Left ventricle myocardium inferior (tissue), 1 donor: ENCODE measurements around the gene PAH. TPM values are rescaled to one million over a fixed set of nuclear protein-coding genes. Genes with fewer than 3 reads are reported as not detected.

Experiments
- DNase-seq: peaks from one replicate; pipeline ENCODE4 v3.0.0-alpha.2; 2020
- H3K27ac ChIP-seq: fragments of 200-600 bp; replicated peaks from 2 replicates; pipeline ENCODE4 v1.8.0; 2021
- H3K27me3 ChIP-seq: fragments of 200-600 bp; 2 replicates; pipeline ENCODE4 v1.8.0; 2021; ENCODE audit warnings: low read depth
- H3K36me3 ChIP-seq: fragments of 200-600 bp; 2 replicates; pipeline ENCODE4 v1.8.0; 2021
- H3K4me1 ChIP-seq: fragments of 200-600 bp; 2 replicates; pipeline ENCODE4 v1.8.0; 2021
- H3K4me3 ChIP-seq: fragments of 200-600 bp; 2 replicates; pipeline ENCODE4 v1.8.0; 2021; ENCODE audit warnings: mild to moderate bottlenecking, moderate library complexity
- H3K9me3 ChIP-seq: fragments of 200-600 bp; replicated peaks from 2 replicates; pipeline ENCODE4 v1.8.0; 2021
- CTCF ChIP-seq: fragments of 200-600 bp; IDR thresholded peaks from 2 replicates; pipeline ENCODE4 v1.8.0; 2021; ENCODE audit warnings: antibody characterized with exemption, mild to moderate bottlenecking, borderline replicate concordance
- intact Hi-C: fragments of 100-400 bp; cut with micrococcal nuclease; formaldehyde crosslinking; loops from one replicate; pipeline ENCODE4 v1.11.0; 2022
- total RNA-seq: library from RNA; stranded (reverse); fragmentation: NEBNext Ultra II Directional; extraction: Animal tissue kit (Norgen Biotek cat#: 25700); gene quantifications from one replicate; pipeline ENCODE4 v1.2.1, GENCODE V29; 2021
- donor health status: DM: no; HTN: yes; CAD: no; lungs with severe emphysema.

The PAH gene
- total RNA-seq, 1 donor from 2014 or later = not detected

GRCh38 chr12:102913453-102914226 lies 3.4 kb downstream of the PAH start:
- no peaks in the 10 kb centered on the region for H3K9me3 ChIP-seq
- no peak overlapping the region for H3K27ac ChIP-seq
- intact Hi-C loops = no loop called here
- no peak for TF ChIP-seq CTCF
- peaks cover 22% of the 10 kb centered on the region for H3K27me3 ChIP-seq
- peaks cover 6% of the 10 kb centered on the region for H3K4me1 ChIP-seq
- no peaks in the 10 kb centered on the region for H3K36me3 ChIP-seq
- no peak for DNase-seq
- H3K4me3 ChIP-seq = no peak overlapping the region

- Histone ChIP-seq H3K4me1 (peaks cover 2% of the 10 kb centered on the region), H3K36me3 (no peaks in the 10 kb centered on the region), H3K4me3 (no peak overlapping the region), H3K9me3 (no peaks in the 10 kb centered on the region), H3K27ac (no peak overlapping the region), H3K27me3 (peaks cover 13% of the 10 kb centered on the region)
- no peak for TF ChIP-seq CTCF
- no peak for DNase-seq
- intact Hi-C loops = no loop called here
These were observed 4.8 kb downstream of the PAH start for GRCh38 chr12:102912258-102912657.

GRCh38 chr12:102911320-102911719 lies 5.7 kb downstream of the PAH start:
- no peaks in the 10 kb centered on the region for H3K4me1 ChIP-seq
- no peaks in the 10 kb centered on the region for H3K36me3 ChIP-seq
- no peaks in the 10 kb centered on the region for H3K9me3 ChIP-seq
- intact Hi-C loops = no loop called here
- H3K27ac ChIP-seq = no peak overlapping the region
- no peak overlapping the region for H3K4me3 ChIP-seq
- no peak for DNase-seq
- peaks cover 3% of the 10 kb centered on the region for H3K27me3 ChIP-seq
- no peak for TF ChIP-seq CTCF

GRCh38 chr12:102910792-102911191 lies 6.3 kb downstream of the PAH start:
- no peaks in the 10 kb centered on the region for H3K4me1 ChIP-seq
- DNase-seq = no peak
- H3K9me3 ChIP-seq = no peaks in the 10 kb centered on the region
- H3K4me3 ChIP-seq = no peak overlapping the region
- no peak for TF ChIP-seq CTCF
- H3K27ac ChIP-seq = no peak overlapping the region
- intact Hi-C loops = no loop called here
- no peaks in the 10 kb centered on the region for H3K36me3 ChIP-seq
- H3K27me3 ChIP-seq = no peaks in the 10 kb centered on the region

GRCh38 chr12:102910137-102910536 lies 6.9 kb downstream of the PAH start:
- Histone ChIP-seq H3K4me1 (no peaks in the 10 kb centered on the region), H3K27me3 (no peaks in the 10 kb centered on the region), H3K4me3 (no peak overlapping the region), H3K9me3 (no peaks in the 10 kb centered on the region), H3K36me3 (no peaks in the 10 kb centered on the region), H3K27ac (no peak overlapping the region)
- intact Hi-C loops = no loop called here
- no peak for DNase-seq
- no peak for TF ChIP-seq CTCF
